Panc1 (cell line): ENCODE results near the gene EDAR. TPM values are rescaled to one million over a fixed set of nuclear protein-coding genes. Genes with fewer than 3 reads are reported as not detected.

Experiments
- ATAC-seq: fragments of 200-7000 bp; cut with Tn5 transposase; 2 replicates; pipeline ENCODE4 v1.9.1; 2020; ENCODE audit warnings: mild to moderate bottlenecking, moderate library complexity
- BruUV-seq: library from RNA; stranded (reverse); fragments of 400-500 nt; replicated peaks from 2 replicates; lab custom pipeline; 2021; lab: Mats Ljungman, UMichigan
- CTCF ChIA-PET: fragments of 300-600 bp; sonication (Branson Sonifier 250); formaldehyde crosslinking; loops from one replicate; lab custom pipeline; 2022; ENCODE audit warnings: antibody characterized with exemption; lab: Charles Lee
- POLR2A ChIA-PET: fragments of 300-600 bp; sonication (Branson Sonifier 250); formaldehyde crosslinking; loops from one replicate; lab custom pipeline; 2022; ENCODE audit warnings: antibody characterized with exemption; lab: Charles Lee
- DNase-seq: peaks from one replicate; pipeline ENCODE4 v3.0.0-alpha.2; 2010; ENCODE audit warnings: low read depth, low spot score
- H3K27ac ChIP-seq: 2 replicates; pipeline ENCODE4 v1.5.1; 2011; ENCODE audit warnings: mild to moderate bottlenecking, low read length, inconsistent platforms
- H3K27me3 ChIP-seq: fragments of 200-500 bp; sonication (Bioruptor generic); 2 replicates; pipeline ENCODE4 v1.6.0; 2014; ENCODE audit warnings: low read length, inconsistent platforms; ENCODE audit not compliant: control insufficient read depth, insufficient read depth
- H3K36me3 ChIP-seq: fragments of 200-500 bp; sonication (Bioruptor generic); 2 replicates; pipeline ENCODE4 v1.5.1; 2014; ENCODE audit warnings: inconsistent platforms, mild to moderate bottlenecking, low read length, moderate library complexity; ENCODE audit not compliant: control insufficient read depth, insufficient read depth
- H3K4me1 ChIP-seq: 2 replicates; pipeline ENCODE4 v1.5.1; 2011; ENCODE audit warnings: inconsistent platforms, mild to moderate bottlenecking, low read length, moderate library complexity; ENCODE audit not compliant: control insufficient read depth, insufficient read depth
- H3K4me3 ChIP-seq, 2 experiments: 2 replicates each; pipeline ENCODE4 v1.5.1; 2011 to 2012; ENCODE audit warnings: low read depth in 2 of 2, low read length in 2 of 2, mild to moderate bottlenecking in 2 of 2, inconsistent platforms in 1 of 2, moderate library complexity in 1 of 2
- H3K9me3 ChIP-seq: fragments of 200-500 bp; sonication (Bioruptor generic); 2 replicates; pipeline ENCODE4 v1.5.1; 2014; ENCODE audit warnings: low read depth, mild to moderate bottlenecking, inconsistent platforms, low read length, moderate library complexity; ENCODE audit not compliant: control insufficient read depth, insufficient read depth
- POLR2AphosphoS5 ChIP-seq: IDR thresholded peaks from 2 replicates; pipeline ENCODE4 v1.6.1; 2012; ENCODE audit warnings: mild to moderate bottlenecking, low read depth, low read length, moderate library complexity
- REST ChIP-seq, 2 experiments: IDR thresholded peaks; 2 replicates each; pipeline ENCODE4 v1.6.1; 2011 to 2012; ENCODE audit warnings: low read depth in 2 of 2, control low read depth in 1 of 2, low read length in 1 of 2, mild to moderate bottlenecking in 1 of 2, moderate library complexity in 1 of 2; ENCODE audit not compliant: insufficient read depth in 1 of 2
- SIN3A ChIP-seq: IDR thresholded peaks from 2 replicates; pipeline ENCODE4 v1.6.1; 2012; ENCODE audit warnings: low read depth, mild to moderate bottlenecking, low read length, moderate library complexity, borderline replicate concordance; ENCODE audit not compliant: insufficient read depth
- TCF7L2 ChIP-seq: IDR thresholded peaks from 2 replicates; pipeline ENCODE4 v1.6.1; 2011; ENCODE audit warnings: mild to moderate bottlenecking, low read depth, low read length, inconsistent platforms
- in situ Hi-C: cut with HindIII; loops from 2 replicates; pipeline ENCODE4 v1.10.0; 2016; ENCODE audit warnings: low sequenced_read_pairs, low pct_unique_long_range_greater_than_20kb
- intact Hi-C: fragments of 100-400 bp; cut with micrococcal nuclease; formaldehyde crosslinking; loops from one replicate; pipeline ENCODE4 v1.10.0; 2022; ENCODE audit not compliant: unreplicated experiment
- total RNA-seq: library from RNA; stranded (reverse); gene quantifications from one replicate; pipeline ENCODE4 v1.2.1, GENCODE V29; 2021; ENCODE audit not compliant: unreplicated experiment
- TF ChIP-seq, protein P1 (sequence below): fragments of 450-650 bp; IDR thresholded peaks from 2 replicates; pipeline ENCODE4 v1.5.1; 2017; ENCODE audit warnings: mild to moderate bottlenecking

Gene EDAR
- total RNA-seq, 1 experiment from 2014 or later = not detected

DNA sequence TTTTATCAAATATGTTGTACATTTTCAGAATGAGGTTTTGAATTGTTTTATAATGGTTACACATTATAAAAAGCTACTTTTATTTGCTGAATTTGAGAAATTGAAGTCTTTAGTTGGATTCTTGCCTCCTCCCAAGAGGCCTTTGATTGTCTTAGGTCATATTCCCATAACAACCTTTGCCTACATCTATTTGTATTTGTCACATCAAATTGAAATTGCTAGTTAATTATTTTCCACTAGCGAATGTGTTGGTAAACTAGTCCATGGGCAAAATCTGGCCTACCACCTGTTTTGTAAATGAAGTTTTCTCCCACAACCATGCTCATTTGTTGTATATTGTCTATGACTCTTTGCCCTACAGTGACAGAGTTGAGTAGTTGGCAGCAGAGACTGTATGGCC, 142.0 kb downstream of the EDAR start:
- in situ Hi-C loops (no loop called here), intact Hi-C loops (no loop called here)
- no peaks in the 10 kb centered on the region for H3K4me1 ChIP-seq
- ChIA-PET CTCF (no interaction called here), POLR2A (no interaction called here)
- DNase-seq (no peak), ATAC-seq (no peak)
- TF ChIP-seq REST (IDR thresholded peaks at IDR 0.05; ENCODE audit: insufficient read depth in 1 of 2, low read depth in 2 of 2, low read length in 1 of 2) (no peak), SIN3A (no peak), TCF7L2 (no peak), POLR2AphosphoS5 (no peak)
- TF ChIP-seq, protein P1, sequence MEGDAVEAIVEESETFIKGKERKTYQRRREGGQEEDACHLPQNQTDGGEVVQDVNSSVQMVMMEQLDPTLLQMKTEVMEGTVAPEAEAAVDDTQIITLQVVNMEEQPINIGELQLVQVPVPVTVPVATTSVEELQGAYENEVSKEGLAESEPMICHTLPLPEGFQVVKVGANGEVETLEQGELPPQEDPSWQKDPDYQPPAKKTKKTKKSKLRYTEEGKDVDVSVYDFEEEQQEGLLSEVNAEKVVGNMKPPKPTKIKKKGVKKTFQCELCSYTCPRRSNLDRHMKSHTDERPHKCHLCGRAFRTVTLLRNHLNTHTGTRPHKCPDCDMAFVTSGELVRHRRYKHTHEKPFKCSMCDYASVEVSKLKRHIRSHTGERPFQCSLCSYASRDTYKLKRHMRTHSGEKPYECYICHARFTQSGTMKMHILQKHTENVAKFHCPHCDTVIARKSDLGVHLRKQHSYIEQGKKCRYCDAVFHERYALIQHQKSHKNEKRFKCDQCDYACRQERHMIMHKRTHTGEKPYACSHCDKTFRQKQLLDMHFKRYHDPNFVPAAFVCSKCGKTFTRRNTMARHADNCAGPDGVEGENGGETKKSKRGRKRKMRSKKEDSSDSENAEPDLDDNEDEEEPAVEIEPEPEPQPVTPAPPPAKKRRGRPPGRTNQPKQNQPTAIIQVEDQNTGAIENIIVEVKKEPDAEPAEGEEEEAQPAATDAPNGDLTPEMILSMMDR = no peak
- H3K36me3 ChIP-seq = no peaks in the 10 kb centered on the region
- H3K4me3 ChIP-seq = no peak overlapping the region
- H3K9me3 ChIP-seq = no peaks in the 10 kb centered on the region
- no peaks in the 10 kb centered on the region for H3K27me3 ChIP-seq
- no peak overlapping the region for H3K27ac ChIP-seq
- BruUV-seq = no TSS peak

DNA sequence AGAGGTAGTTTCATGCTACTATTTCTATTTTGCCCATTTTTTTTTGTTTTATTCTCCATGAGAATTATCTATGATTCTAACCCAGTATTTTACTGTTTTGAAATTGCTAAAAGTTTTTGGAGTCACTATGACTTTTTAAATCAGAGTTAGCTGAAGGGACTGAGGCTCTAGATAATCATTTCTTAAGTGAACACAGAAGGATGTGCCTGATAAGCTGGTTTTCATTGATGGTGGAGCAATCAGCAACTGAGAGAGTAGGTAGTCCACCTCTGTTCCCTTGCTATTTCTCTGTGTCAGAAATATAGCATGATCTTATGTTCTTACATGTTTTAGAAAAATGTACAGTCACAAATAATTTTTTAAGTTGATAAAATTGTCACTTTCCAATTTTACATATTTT, 143.1 kb downstream of the EDAR start:
- POLR2A ChIA-PET = no interaction called here
- in situ Hi-C loops = no loop called here
- ATAC-seq = no peak

More for the DNA sequence above, 143.1 kb downstream of the EDAR start:
- DNase-seq = no peak
- Histone ChIP-seq H3K9me3 (0 out of 2 replicates have a peak, but pooled peaks cover 4% of the 10 kb centered on the region), H3K27ac (no peak overlapping the region), H3K4me1 (no peaks in the 10 kb centered on the region), H3K27me3 (no peaks in the 10 kb centered on the region), H3K36me3 (no peaks in the 10 kb centered on the region), H3K4me3 (no peak overlapping the region)
- TF ChIP-seq POLR2AphosphoS5 = no peak
- TF ChIP-seq REST (IDR thresholded peaks at IDR 0.05; ENCODE audit: insufficient read depth in 1 of 2, low read depth in 2 of 2, low read length in 1 of 2) = no peak
- no peak for TF ChIP-seq SIN3A
- no peak for TF ChIP-seq TCF7L2
- TF ChIP-seq, protein P1 = no peak
- intact Hi-C loops = loop anchor here (1.0 kb wide), 1 partner anchor 9 kb away; no protein-coding TSS in a partner anchor
- CTCF ChIA-PET = interaction anchor here (0.7 kb wide), 1 partner anchor 21 kb away, joined by 3 read pairs; no protein-coding TSS in a partner anchor
- no TSS peak for BruUV-seq
